Colonic mucosa (tissue), 4 donors: ENCODE results near the gene STX7. TPM values are rescaled to one million over a fixed set of nuclear protein-coding genes. Genes with fewer than 3 reads are reported as not detected.

Experiments used
- DNase-seq: peaks from one replicate; pipeline ENCODE4 v3.0.0-alpha.2; 2020
- H3K27ac ChIP-seq: fragments of 200-600 bp; one replicate; pipeline ENCODE4 v1.8.0; 2021
- H3K27me3 ChIP-seq: fragments of 200-600 bp; one replicate; pipeline ENCODE4 v1.8.0; 2021
- H3K36me3 ChIP-seq: fragments of 200-600 bp; one replicate; pipeline ENCODE4 v1.8.0; 2021
- H3K4me1 ChIP-seq: fragments of 200-600 bp; one replicate; pipeline ENCODE4 v1.8.0; 2021; ENCODE audit warnings: mild to moderate bottlenecking
- H3K4me3 ChIP-seq: fragments of 200-600 bp; one replicate; pipeline ENCODE4 v1.8.0; 2021
- H3K9ac ChIP-seq, 2 donors: one replicate each; pipeline ENCODE4 v1.7.0; 2013; ENCODE audit warnings: control low read depth in 2 of 2, low read depth in 2 of 2, low read length in 2 of 2
- H3K9me3 ChIP-seq: fragments of 200-600 bp; one replicate; pipeline ENCODE4 v1.8.0; 2021
- CTCF ChIP-seq: fragments of 200-600 bp; IDR thresholded peaks from one replicate; pipeline ENCODE4 v1.8.0; 2022; ENCODE audit warnings: antibody characterized with exemption, mild to moderate bottlenecking
- intact Hi-C: fragments of 100-400 bp; cut with DNase I; formaldehyde crosslinking; loops from one replicate; pipeline ENCODE4 v1.14.1; 2022
- total RNA-seq, 2 donors: library from RNA; stranded (reverse); fragmentation: NEBNext Ultra II Directional in 1 of 2; extraction: Animal tissue kit (Norgen Biotek cat#: 25700) in 1 of 2; gene quantifications; one replicate each; pipeline ENCODE4 v1.2.1, GENCODE V29; 2021
- donor health status: healthy.
- donor health status: DM: no; HTN: no; CAD: no.
- donor health status: DM: no; HTN: no; CAD: no.

The STX7 gene
- total RNA-seq, 2 donors from 2014 or later, result 30.5 to 52.8 TPM

GRCh38 chr6:132513831-132514545 lies 1.1 kb upstream of the STX7 start:
- Histone ChIP-seq H3K27me3 (no peaks in the 10 kb centered on the region), H3K4me1 (peaks cover 6% of the 10 kb centered on the region), H3K4me3 (peak overlapping the region; percentile 93), H3K9me3 (no peaks in the 10 kb centered on the region), H3K27ac (peak overlapping the region; percentile 95), H3K36me3 (no peaks in the 10 kb centered on the region), H3K9ac (peak overlapping the region; percentile 70 to 90)
- intact Hi-C loops, result no loop called here
- DNase-seq, result no peak
- TF ChIP-seq CTCF, result no peak

- H3K4me3 ChIP-seq, result peak overlapping the region; percentile 93
- TF ChIP-seq CTCF, result no peak
- H3K9ac ChIP-seq, result peak overlapping the region; percentile 70 to 90
- H3K9me3 ChIP-seq, result no peaks in the 10 kb centered on the region
- intact Hi-C loops, result no loop called here
- peaks cover 8% of the 10 kb centered on the region for H3K4me1 ChIP-seq
- H3K27me3 ChIP-seq, result no peaks in the 10 kb centered on the region
- no peak for DNase-seq
- H3K27ac ChIP-seq, result peak overlapping the region; percentile 95
- no peaks in the 10 kb centered on the region for H3K36me3 ChIP-seq
These were observed 626 bp downstream of the STX7 start for GRCh38 chr6:132512342-132512637.

GRCh38 chr6:132511831-132512220 lies 1.1 kb downstream of the STX7 start:
- Histone ChIP-seq H3K27me3 (no peaks in the 10 kb centered on the region), H3K27ac (peak overlapping the region; percentile 95), H3K9ac (no peak overlapping the region), H3K36me3 (no peaks in the 10 kb centered on the region), H3K9me3 (no peaks in the 10 kb centered on the region), H3K4me3 (peak overlapping the region; percentile 93), H3K4me1 (peaks cover 8% of the 10 kb centered on the region)
- intact Hi-C loops, result no loop called here
- TF ChIP-seq CTCF, result no peak
- no peak for DNase-seq

GRCh38 chr6:132511210-132511830 lies 1.6 kb downstream of the STX7 start:
- peak overlapping the region; percentile 93 for H3K4me3 ChIP-seq
- H3K27ac ChIP-seq, result peak overlapping the region; percentile 95
- intact Hi-C loops, result no loop called here
- no peaks in the 10 kb centered on the region for H3K27me3 ChIP-seq
- no peaks in the 10 kb centered on the region for H3K9me3 ChIP-seq
- peak; percentile 32 for DNase-seq
- no peaks in the 10 kb centered on the region for H3K36me3 ChIP-seq
- no peak for TF ChIP-seq CTCF
- peaks cover 8% of the 10 kb centered on the region for H3K4me1 ChIP-seq
- peak overlapping the region in 1 of 2 donors; percentile 8 for H3K9ac ChIP-seq

- Histone ChIP-seq H3K4me3 (no peak overlapping the region), H3K4me1 (peaks cover 8% of the 10 kb centered on the region), H3K9me3 (no peaks in the 10 kb centered on the region), H3K27ac (no peak overlapping the region), H3K9ac (no peak overlapping the region), H3K36me3 (no peaks in the 10 kb centered on the region), H3K27me3 (no peaks in the 10 kb centered on the region)
- intact Hi-C loops, result no loop called here
- no peak for DNase-seq
- no peak for TF ChIP-seq CTCF
These were observed 5.8 kb downstream of the STX7 start for GRCh38 chr6:132506869-132507808.
